GM03348 (cell line): Measurements from ENCODE around the gene RRP9.
A peak's percentile ranks its signal among the peaks of the same experiment; 100 is the strongest.
"Not testable (repeated sequence)": the region's sequence is repeated elsewhere in the genome, so short reads cannot be mapped to it uniquely, and the experiment has no call there.

ENCODE experiments used
- DNase-seq: peaks from one replicate; pipeline ENCODE4 v3.0.0; 2012; ENCODE audit warnings: low spot score

Gene RRP9, protein sequence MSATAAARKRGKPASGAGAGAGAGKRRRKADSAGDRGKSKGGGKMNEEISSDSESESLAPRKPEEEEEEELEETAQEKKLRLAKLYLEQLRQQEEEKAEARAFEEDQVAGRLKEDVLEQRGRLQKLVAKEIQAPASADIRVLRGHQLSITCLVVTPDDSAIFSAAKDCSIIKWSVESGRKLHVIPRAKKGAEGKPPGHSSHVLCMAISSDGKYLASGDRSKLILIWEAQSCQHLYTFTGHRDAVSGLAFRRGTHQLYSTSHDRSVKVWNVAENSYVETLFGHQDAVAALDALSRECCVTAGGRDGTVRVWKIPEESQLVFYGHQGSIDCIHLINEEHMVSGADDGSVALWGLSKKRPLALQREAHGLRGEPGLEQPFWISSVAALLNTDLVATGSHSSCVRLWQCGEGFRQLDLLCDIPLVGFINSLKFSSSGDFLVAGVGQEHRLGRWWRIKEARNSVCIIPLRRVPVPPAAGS

DNA sequence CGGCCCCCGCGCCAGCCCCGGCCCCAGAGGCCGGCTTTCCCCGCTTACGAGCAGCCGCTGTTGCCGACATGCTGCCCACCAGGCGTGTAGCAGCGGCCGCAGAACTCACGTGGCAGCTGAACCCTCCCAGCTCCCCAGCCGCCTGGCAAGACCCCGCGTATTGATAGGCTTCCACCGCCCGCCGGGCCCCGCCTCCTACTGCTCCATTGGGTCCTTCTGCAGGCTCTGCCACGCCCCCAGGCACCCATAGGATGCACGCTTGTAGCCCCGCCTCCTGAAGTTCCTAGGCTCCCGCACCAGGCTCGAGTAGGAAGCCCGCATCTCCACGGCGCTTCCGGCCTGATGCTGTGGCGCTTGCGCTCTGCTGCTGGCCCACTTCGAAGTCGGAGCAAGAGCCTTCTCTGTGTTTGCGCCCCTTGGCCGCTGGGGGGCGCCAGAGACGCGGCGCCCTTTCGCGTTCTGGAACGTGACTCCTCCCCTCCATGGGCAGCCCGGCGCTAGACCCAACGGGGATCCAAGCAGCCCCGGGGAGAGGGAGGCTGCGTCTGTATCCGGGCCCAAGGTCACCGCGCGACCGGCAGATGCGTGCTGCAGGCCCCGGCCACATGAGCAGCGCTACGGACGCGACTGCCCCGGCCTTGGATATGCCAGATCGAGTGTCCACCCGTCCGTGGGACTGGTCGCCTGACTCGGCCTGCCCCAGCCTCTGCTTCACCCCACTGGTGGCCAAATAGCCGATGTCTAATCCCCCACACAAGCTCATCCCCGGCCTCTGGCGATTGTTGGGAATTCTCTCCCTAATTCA, at the start of gene RRP9, which contains the start of gene PARP3:
RRP9 (minus strand) TSS at position 107 of the 805 bp plus-strand sequence; CDS start at position 70, 37 bp downstream.
PARP3 (plus strand) TSS at position 566 of the 805 bp plus-strand sequence. CDS start 993 bp downstream, outside the sequence.
- peak; percentile 100 for DNase-seq

DNA sequence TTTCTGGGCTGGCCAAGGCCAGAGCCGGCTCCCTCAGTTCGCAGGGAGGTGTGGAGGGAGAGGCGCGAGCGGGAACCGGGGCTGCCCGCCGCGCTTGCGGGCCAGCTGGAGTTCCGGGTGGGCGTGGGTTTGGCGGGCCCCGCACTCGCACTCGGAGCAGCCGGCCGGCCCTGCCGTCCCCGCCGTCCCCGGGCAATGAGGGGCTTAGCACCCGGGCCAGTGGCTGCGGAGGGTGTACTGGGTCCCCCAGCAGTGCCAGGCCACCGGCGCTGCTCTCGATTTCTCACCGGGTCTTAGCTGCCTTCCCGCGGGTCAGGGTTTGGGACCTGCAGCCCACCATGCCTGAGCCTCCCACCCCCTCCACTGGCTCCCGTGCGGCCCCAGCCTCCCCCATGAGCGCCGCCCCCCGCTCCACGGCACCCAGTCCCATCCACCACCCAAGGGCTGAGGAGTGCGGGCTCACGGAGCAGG, 48.8 kb upstream of the RRP9 start:
- DNase-seq, result not testable (repeated sequence)

DNA sequence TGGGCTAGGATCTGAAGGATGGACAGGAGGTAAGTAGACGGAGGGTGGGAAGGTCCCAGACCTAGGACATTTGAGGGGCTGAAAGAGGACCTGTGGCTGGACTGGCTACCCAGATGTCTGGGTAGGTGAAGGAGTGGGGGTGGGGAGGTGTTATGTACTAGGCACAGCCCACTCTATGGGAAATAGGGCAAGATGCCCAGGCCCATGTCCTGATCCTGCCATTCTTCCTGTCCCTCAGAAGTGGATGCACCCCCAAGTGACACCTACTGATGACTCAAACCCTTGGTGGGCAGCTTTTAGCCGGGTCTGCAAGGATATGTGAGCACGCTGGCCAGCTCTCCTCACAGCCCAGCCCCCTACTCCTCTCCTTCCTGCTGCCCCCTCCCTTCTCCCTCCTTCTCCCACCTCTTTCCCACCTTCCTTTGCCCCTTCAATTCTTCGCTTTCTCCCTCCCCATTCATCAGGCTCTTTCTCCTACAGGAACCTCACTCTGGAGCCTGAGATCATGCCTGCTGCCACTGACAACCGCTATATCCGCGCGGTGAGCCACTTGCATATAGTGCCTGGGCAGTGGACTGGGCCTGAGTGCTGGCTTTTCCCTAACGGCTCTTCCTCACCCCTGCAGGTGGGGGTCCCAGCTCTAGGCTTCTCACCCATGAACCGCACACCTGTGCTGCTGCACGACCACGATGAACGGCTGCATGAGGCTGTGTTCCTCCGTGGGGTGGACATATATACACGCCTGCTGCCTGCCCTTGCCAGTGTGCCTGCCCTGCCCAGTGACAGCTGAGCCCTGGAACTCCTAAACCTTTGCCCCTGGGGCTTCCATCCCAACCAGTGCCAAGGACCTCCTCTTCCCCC, 46.8 kb upstream of the RRP9 start:
- DNase-seq, result no peak

DNA sequence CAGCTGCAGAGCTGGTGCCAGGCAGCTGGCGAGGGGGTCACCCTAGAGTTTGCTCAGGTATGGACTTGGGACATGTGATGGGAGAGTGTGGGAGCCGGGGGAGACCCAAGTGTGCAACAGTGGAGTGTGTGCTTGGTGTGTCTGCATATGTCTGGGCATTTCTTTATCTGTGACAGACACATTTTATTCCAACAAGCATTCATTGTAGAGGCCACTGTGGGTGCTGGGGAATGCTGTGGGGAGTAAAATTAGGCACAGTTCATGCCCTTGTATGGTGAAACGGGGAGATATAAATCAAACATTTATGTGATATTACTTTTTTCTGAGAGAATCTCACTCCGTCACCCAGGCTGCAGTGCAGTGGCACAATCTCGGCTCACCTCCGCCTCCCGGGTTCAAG, 45.9 kb upstream of the RRP9 start:
- no peak for DNase-seq

DNA sequence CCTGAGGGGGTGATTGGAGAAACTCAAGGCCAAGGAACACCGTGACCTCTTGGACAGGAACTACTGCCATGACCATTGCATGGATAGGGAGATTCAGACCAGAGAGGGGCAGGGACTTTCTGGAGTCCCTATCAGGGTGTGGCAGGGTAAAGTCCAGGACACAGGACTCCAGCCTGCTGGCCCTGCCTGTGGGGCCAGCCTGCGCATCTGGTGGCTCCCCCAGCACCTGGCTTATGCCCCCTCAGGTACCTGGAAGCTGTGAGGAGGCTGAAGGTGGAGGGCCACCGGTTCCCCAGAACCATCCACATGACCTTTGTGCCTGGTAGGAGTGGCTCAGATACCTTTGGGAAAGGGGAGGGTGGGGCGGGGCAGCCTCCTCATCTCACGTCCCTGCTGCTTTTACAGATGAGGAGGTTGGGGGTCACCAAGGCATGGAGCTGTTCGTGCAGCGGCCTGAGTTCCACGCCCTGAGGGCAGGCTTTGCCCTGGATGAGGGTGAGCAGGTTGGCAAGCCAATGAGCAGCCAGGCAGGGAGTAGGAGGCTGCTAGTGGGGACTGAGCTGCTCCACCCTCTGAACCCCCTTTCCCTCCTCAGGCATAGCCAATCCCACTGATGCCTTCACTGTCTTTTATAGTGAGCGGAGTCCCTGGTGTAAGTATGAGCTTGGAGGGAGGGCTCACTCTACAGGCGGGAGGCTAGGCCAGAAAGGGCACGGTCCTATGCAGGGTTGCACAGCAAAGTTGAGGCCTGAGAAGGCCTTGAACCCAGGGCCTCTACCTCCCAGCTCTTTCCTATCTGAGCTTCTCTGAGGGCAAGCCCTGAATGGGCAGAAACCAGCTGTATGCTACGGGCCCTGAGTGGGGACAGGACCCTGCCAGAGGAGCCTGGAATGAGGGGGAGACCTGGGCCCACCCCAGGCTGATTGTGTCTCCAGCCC, 44.6 kb upstream of the RRP9 start:
- DNase-seq, result no peak

DNA sequence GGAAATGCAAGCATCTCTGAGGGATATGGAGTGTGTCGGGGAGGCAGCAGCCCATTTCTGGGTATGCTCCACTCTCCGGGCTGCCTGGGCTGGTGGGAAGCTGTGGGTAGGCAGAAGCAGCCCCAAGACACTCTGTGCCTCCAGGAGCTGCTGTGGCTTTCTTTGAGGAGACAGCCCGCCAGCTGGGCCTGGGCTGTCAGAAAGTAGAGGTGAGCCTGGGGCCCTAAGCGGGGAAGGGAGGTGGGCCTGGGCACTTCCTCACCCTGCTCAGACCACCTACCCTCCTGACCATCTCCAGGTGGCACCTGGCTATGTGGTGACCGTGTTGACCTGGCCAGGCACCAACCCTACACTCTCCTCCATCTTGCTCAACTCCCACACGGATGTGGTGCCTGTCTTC, 43.4 kb upstream of the RRP9 start:
- DNase-seq, result no peak

DNA sequence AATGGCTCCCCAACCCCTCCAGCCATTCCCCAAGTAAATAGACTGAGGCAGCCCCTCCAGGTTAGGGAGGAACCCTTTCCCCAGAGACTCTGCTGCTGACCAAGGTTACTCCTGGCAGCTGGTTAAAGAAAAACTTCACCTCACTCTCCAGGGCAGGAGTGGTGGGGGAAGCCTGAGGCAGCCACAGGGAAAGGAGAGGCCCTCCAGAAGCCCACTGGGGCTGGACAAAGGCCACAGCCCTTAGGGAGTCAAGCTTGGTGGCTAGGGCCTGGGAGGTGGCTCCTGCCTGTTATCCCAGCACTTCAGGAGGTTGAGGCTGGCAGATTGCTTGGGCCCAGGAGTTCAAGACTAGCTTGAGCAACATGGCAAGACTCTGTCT, 42.6 kb upstream of the RRP9 start:
- DNase-seq, result no peak

DNA sequence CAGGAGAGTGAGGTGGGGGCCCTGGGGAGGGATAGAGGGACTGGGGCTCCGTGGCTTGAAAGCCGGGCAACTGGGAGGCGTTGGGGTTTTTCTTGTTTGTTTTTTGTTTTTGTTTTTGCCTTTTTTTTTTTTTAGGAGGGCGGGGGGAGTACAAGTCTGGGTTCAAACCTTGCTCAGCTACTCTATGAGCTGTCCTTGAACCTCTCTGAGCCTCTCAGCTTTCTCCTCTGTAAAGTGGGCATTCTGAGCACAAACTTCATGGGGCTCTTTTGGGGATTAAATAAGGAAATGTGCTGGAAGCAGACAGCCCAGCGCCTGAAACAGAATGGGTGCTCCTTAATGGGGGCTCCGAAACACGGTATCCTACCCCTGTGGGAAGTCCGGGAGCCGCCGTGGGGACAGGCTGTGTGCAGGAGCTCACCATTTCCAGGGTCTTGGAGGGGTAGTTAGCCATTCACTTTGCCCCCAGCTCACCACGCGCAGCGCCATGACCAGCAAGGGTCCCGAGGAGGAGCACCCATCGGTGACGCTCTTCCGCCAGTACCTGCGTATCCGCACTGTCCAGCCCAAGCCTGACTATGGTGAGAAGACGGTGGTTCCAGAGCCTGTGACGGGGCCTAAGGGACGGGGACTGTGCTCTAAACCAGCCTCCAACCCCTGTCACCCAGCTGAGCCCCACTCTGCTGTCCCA, 42.0 kb upstream of the RRP9 start:
- no peak for DNase-seq

DNA sequence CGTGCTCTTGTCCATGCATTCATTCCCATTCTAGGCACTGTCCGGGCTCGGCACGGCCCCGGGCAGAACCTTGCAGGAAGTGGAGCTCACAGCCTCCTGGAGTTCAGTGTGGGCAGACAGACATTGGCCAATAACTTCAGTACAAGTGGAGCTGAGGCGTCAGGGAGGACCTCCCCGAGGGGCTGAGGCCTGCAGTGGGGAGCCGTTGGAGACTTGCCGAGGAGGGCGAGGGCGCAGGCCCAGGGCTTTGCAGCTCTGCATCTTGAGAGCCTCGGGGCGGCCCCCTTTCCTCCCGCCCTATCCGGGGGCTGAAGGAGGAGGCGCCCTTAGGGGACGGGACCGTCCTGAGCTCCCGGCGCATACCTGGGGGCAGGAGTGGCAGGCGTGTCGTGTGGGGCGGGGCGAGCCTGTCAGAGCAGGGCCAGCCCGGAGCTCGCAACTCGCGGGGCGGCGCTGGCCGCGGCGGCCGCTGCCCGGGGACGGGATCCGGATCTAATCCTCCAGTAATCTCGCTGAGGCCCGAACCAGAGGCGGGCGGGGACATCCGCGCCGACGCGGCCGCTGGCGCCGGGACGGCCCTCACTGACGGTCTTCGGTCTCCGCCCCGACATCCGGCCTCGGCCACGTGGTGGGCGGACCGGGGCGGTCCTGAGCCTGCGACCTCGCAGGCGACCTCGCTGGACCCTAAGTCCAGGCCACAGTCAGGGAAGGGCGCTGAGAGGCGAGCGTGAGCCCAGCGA, 41.3 kb upstream of the RRP9 start, which contains the start of gene ACY1:
ACY1 (plus strand) TSS at position 698 of the 740 bp plus-strand sequence. CDS start 530 bp downstream, outside the sequence.
- DNase-seq, result peak; percentile 98

DNA sequence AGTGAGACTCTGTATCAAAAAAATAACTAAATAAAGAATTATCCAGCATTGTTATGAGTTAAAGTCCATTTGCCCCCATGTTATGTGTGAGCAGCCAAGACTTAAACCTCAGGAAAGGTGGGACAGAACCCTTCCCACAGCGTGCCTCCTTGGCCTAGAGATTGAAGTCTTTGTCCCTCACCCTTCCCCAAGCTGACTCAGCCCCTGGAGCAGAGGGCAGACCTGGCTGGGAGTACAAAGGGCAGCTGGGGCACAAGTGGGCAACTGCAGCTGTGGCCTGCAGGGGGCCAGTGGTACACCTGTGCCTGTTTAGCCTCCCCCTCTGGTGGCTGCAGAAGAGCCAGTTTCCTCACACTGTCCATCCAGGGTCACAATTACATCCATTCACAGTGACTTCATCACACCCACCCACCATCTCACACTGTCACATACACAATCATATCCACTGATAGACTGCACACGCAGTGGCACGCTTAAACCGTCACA, 40.7 kb upstream of the RRP9 start:
- DNase-seq, result peak; percentile 50

DNA sequence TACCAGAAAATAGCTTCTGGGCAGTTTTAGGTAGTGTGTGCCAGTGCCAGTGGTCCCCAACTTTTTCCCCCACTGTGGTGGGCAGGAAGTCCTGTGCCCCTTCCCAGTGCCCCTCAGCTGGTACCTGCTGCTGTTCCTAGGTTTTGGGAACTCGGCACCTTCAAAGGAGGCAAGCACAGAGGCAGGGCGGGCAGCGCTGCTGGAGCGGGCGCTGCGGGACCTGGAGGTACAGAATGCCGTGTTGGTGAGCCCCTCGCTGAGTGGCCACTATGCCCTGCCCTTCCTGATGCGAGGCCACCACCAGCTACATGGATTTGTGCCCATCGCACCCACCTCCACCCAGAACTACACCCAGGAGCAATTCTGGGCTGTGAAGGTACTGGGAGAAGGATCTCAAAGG, 38.5 kb upstream of the RRP9 start:
- no peak for DNase-seq

DNA sequence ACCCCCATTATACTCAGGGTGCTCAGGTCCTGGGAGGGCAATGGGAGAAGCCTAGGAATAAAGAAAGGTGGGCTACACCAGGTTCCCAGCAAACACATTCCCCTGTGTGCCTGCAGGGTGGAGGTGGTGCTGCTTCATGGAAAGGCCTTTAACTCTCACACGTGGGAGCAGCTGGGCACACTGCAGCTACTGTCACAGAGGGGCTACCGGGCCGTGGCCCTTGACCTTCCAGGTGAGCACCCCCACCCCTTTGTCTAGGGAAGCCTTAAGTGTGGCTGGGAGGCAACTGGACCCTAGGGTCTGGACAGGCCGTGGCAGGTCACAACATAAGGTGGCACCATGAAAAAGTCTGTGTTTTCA, 36.4 kb upstream of the RRP9 start:
- no peak for DNase-seq

DNA sequence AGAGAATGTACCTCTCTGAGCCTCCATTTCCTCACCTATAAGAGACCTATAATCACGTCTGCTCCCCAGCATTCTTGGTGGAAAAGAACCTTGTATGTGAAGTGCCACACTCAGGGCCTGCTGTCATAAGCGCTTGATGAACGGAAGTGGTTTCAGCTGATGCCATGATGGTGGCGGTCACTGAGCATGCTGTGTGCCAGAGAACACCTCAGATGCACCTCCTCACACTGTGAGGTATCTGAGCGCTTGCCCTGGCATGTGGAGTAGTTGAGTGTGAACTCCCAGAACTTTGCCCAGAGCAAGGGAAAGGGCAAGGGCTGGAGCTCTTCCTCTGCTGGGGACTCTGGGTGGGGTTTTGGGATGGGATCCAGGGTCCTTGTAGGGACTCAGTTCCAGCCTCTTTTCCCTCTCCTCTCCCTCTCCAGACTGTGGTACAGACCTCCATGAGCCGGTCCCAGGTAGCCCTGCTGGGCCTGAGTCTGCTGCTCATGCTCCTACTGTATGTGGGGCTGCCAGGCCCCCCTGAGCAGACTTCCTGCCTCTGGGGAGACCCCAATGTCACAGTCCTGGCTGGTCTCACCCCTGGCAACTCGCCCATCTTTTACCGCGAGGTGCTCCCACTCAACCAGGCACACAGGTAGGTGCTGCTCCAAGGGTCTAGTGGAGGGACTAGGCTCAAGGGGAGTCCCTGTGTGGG, 35.9 kb upstream of the RRP9 start:
- no peak for DNase-seq

DNA sequence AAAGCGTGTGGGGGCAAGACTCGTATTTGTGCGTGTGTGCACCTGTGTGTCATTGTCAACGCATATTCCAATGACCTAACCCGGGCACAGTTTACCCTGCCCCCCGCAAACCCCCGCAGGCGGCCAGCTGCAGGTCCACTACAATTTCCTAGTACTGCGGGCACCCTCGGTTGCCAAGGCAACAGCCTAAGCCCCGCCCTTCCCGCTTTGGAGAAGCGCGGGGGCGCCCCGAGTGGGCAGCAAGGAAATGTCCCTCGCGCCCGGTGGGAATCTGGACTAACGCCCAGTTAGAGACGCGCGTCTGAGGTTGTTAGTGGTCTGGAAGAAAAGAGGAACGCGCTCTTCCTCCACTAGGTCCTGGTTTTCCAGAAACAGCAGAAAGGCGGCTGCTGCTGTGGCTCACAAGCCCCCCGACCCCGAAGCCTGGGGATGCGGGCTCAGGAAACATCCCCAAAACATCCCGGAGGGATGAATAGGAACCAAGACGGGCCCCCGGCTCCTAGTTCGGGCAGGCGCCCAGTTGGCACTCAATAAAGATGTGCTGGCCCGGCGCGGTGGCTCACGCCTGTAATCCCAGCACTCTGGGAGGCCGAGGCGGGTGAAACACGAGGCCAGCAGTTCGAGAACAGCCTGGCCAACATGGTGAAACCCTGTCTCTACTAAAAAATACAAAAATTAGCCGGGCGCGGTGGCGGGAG, 34.3 kb upstream of the RRP9 start:
- DNase-seq, result peak; percentile 59

DNA sequence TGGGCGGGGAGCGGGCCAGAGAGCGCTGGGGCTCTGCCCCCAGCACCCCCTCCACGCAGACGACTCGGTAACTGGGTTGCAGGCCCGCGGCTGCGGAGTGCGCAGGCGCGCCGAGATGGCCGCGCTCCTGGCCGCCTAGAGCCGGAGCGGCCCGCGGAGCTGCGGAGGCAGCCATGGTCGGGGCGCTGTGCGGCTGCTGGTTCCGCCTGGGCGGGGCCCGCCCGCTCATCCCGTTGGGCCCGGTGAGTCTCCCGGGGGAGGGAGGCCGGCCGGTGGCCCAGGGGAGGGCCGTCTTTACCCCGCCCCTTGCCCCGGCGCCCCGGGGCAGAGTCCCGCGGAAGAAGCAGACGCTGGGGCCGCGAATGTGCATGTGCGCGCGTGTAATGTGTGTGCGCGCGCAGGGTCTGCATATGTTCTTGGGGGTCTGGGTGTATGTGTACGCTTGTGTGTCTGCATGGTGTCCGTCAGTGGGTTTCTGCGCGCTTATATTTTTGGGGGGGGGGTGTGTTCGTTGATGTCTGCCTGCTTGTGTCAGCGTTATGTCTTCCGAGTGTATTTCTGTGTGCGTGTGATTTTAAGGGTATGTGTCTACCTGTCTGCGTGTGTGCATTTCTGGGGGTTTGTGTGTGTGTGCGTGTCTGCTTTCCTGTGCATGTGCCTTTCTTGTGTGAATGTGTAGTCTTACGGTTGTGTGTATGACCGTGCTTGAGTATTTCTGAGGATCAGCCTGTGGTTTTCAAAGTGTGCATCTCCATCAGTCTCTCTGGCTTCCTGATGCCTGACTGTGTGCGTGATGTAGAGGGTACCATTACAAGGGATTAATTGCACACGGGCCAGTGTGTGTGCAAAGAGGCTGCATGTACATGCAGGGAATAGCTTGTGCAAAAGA, 33.5 kb upstream of the RRP9 start, which contains the start of gene ABHD14A:
ABHD14A (plus strand) TSS at position 102 of the 889 bp plus-strand sequence; CDS start at position 174, 72 bp downstream.
- peak; percentile 95 for DNase-seq

DNA sequence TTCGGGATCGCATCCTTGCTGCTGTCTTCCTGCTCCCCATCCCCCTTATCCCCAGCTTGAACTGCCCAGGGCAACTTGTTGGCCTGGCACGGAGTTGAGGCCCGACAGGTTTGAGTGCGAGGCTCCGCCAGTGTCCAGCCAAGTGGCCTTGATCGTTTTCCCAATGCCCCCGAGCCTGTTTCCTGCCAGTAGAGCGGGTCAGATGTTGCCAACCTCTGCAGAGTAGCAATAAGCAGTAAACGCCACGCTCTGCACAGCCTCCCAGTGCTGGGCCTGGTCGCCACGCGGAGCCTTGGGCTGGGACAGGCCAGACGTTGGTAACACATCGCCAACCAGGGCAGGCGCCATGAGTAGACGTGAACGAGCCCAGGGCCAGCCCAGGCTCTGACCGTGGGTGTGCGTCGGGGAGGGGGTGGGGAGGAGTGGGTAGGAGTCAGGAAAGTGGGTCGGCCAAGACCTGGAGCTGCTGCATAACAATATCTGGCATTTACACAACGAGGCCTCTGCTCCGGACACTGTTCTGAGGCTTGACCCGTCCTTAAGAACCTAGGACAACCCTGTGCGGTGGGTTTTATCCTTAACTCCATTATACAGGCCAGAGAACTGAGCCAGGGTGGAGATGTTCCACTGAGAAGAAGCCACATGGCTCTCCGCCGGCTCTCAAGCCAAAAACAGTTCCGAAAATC, 32.7 kb upstream of the RRP9 start:
- DNase-seq, result peak; percentile 49
